ENCODE data around the gene CHSY1.

DNA sequence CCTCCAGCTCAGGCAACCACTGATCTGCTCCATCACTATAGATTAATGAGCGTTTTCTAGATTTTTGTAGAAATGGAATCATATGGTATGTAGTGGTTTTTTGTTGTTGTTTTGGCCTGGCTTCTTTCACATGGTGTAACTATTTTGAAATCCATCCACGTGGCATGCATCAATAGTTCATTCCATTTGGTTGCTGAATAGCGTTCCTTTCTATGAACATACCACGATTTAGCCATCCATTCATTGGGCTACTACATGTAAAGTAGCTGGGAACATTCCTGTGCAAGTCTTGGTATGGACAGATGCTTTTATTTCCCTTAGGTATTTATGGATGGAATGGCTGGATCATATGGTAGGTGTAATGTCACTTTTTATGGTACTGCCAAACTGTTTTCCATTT is 10.7 kb upstream of the CHSY1 start:
- TF ChIP-seq, protein P1, sequence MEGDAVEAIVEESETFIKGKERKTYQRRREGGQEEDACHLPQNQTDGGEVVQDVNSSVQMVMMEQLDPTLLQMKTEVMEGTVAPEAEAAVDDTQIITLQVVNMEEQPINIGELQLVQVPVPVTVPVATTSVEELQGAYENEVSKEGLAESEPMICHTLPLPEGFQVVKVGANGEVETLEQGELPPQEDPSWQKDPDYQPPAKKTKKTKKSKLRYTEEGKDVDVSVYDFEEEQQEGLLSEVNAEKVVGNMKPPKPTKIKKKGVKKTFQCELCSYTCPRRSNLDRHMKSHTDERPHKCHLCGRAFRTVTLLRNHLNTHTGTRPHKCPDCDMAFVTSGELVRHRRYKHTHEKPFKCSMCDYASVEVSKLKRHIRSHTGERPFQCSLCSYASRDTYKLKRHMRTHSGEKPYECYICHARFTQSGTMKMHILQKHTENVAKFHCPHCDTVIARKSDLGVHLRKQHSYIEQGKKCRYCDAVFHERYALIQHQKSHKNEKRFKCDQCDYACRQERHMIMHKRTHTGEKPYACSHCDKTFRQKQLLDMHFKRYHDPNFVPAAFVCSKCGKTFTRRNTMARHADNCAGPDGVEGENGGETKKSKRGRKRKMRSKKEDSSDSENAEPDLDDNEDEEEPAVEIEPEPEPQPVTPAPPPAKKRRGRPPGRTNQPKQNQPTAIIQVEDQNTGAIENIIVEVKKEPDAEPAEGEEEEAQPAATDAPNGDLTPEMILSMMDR (IDR thresholded peaks at IDR 0.05): no peak
- no peak for TF ChIP-seq POLR2A (IDR thresholded peaks at IDR 0.05)
